ENCODE results near the gene GOLPH3. TPM values are rescaled to one million over a fixed set of nuclear protein-coding genes. Genes with fewer than 3 reads are reported as not detected.

Gene GOLPH3
- total and polyA plus RNA-seq, 2 of the 4 experiments (the other 2 are of a cell fraction) = 38.2 to 41.3 TPM

DNA sequence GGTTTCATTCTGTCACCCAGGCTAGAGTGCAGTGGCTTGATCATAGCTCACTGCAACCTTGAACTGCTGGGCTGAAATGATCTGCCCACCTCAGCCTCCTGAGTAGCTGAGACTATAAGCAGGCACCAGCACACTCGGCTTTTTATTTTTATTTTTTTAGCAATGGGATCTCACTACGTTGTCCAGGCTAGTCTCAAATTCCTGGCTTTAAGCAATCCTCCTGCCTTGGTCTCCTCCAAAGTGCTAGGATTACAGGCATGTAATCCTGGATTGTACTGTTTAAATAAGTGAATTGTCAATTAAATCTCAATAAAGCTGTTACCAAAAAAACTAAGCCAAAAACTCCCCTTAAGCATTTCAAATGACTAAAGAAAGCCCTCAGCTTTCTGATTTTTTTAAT is 18.9 kb downstream of the GOLPH3 start:
- Histone ChIP-seq H2AFZ (replicated peaks; ENCODE audit: low read length, poor library complexity) (no peak overlapping the region), H3K4me3 (ENCODE audit: insufficient read depth, low read depth, low read length) (no peak overlapping the region), H3K4me2 (ENCODE audit: low read depth, low read length) (no peak overlapping the region), H4K20me1 (ENCODE audit: insufficient read depth, low read length) (peaks cover 94% of the 10 kb centered on the region), H3K23ac (ENCODE audit: low read depth, low read length) (no peak overlapping the region), H3K14ac (replicated peaks; ENCODE audit: low read depth, low read length) (no peak overlapping the region), H4K5ac (ENCODE audit: low read depth, low read length) (no peak overlapping the region), H4K8ac (ENCODE audit: low read depth in 2 of 2, low read length in 2 of 2) (no peak overlapping the region), H3K4me1 (ENCODE audit: control insufficient read depth, insufficient read depth, low read length) (peaks cover 11% of the 10 kb centered on the region; the same call in 1 of the 2 replicates), H3K36me3 (ENCODE audit: control insufficient read depth, insufficient read depth, low read length) (peaks cover 1% of the 10 kb centered on the region; the same call in 1 of the 2 replicates), H3K18ac (ENCODE audit: low read depth, low read length) (no peak overlapping the region), H4K91ac (ENCODE audit: insufficient read depth, low read depth, low read length) (no peak overlapping the region), H3K9me3 (ENCODE audit: control insufficient read depth, insufficient read depth, low read length) (no peaks in the 10 kb centered on the region), H3K79me1 (ENCODE audit: low read depth in 1 of 2, low read length in 2 of 2) (peaks cover 4 to 59% of the 10 kb centered on the region in 2 experiments; a peak in 3 of 4 replicates), H2BK15ac (ENCODE audit: low read depth, low read length) (no peak overlapping the region), H3K56ac (ENCODE audit: extremely low read depth, insufficient read depth, low read length) (no peak overlapping the region), H2BK20ac (ENCODE audit: low read depth, low read length) (no peak overlapping the region), H3K27me3 (ENCODE audit: control insufficient read depth, insufficient read depth, low read length) (no peaks in the 10 kb centered on the region), H2AK5ac (ENCODE audit: low read depth, low read length) (no peak overlapping the region), H3K4ac (ENCODE audit: low read depth, low read length) (no peak overlapping the region), H2BK120ac (ENCODE audit: low read depth, low read length) (no peak overlapping the region), H2AK9ac (replicated peaks; ENCODE audit: low read depth, low read length, poor library complexity) (no peak overlapping the region), H3K9ac (ENCODE audit: low read depth, low read length) (no peak overlapping the region), H3K27ac (ENCODE audit: insufficient read depth, low read length) (no peak overlapping the region), H3K9me1 (ENCODE audit: insufficient read depth, low read length) (peaks cover 17% of the 10 kb centered on the region), H2BK5ac (ENCODE audit: low read depth, low read length, poor library complexity, severe bottlenecking) (no peak overlapping the region)
- WGBS, 2 experiments (ENCODE audit: extremely low coverage in 2 of 2, insufficient read length in 1 of 2) = 100% methylated on average over 1 of the region's 2 CpGs; no CpG with 5 or more reads in 1 of the 2 experiments
- intact Hi-C loops (cut with micrococcal nuclease) = no loop called here
- ATAC-seq (ENCODE audit: low read depth) = no peak
- in situ Hi-C loops (cut with MboI; ENCODE audit: low sequenced_read_pairs) = no loop called here
- TF ChIP-seq BHLHE40 (IDR thresholded peaks at IDR 0.05; ENCODE audit: low read depth, low read length) = no peak
- TF ChIP-seq ELK1 (IDR thresholded peaks at IDR 0.05; ENCODE audit: borderline replicate concordance, low read depth, low read length) = no peak
- TF ChIP-seq CTCF (conservative IDR thresholded peaks at IDR 0.05; ENCODE audit: low read depth, low read length) = no peak
- TF ChIP-seq RAD21 (IDR thresholded peaks at IDR 0.05; ENCODE audit: low read length) = no peak
- TF ChIP-seq CEBPB (IDR thresholded peaks at IDR 0.05; ENCODE audit: low read depth, low read length) = no peak
- no peak for TF ChIP-seq CHD1 (IDR thresholded peaks at IDR 0.05; ENCODE audit: low read depth, low read length)
- no peak for TF ChIP-seq MAFK (IDR thresholded peaks at IDR 0.05; ENCODE audit: low read depth, low read length)
- TF ChIP-seq RCOR1 (IDR thresholded peaks at IDR 0.05; ENCODE audit: insufficient replicate concordance, low read length) = no peak
- no peak for TF ChIP-seq MXI1 (IDR thresholded peaks at IDR 0.05; ENCODE audit: borderline replicate concordance, low read depth, low read length)
- TF ChIP-seq NFE2L2 (IDR thresholded peaks at IDR 0.05; ENCODE audit: low read depth, low read length) = no peak
- TF ChIP-seq FOS (IDR thresholded peaks at IDR 0.05; ENCODE audit: low read depth, low read length) = no peak
- TF ChIP-seq RFX5 (IDR thresholded peaks at IDR 0.05; ENCODE audit: low read depth, low read length) = no peak
- TF ChIP-seq SMC3 (IDR thresholded peaks at IDR 0.05; ENCODE audit: low read depth, low read length) = no peak
- TF ChIP-seq POLR2A (IDR thresholded peaks at IDR 0.05; ENCODE audit: low read depth, low read length) = no peak
- no peak for TF ChIP-seq MAZ (IDR thresholded peaks at IDR 0.05; ENCODE audit: borderline replicate concordance, low read depth, low read length)
- TF ChIP-seq, protein P1, sequence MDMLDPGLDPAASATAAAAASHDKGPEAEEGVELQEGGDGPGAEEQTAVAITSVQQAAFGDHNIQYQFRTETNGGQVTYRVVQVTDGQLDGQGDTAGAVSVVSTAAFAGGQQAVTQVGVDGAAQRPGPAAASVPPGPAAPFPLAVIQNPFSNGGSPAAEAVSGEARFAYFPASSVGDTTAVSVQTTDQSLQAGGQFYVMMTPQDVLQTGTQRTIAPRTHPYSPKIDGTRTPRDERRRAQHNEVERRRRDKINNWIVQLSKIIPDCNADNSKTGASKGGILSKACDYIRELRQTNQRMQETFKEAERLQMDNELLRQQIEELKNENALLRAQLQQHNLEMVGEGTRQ (IDR thresholded peaks at IDR 0.05; ENCODE audit: low read depth, low read length) = no peak
- dilution Hi-C loops (cut with HindIII; ENCODE audit: low sequenced_read_pairs, unreplicated experiment) = no loop called here
- POLR2A ChIA-PET (ENCODE audit: unreplicated experiment) = no interaction called here
- no peak for DNase-seq
- no TSS peak for BruUV-seq (replicated peaks)
- CTCF ChIA-PET = no interaction called here

All from IMR-90 (cell line).